GM19324 (cell line): ENCODE data around the gene GATA3.
"Not testable (repeated sequence)": the region's sequence is repeated elsewhere in the genome, so short reads cannot be mapped to it uniquely, and the experiment has no call there.

Source experiments
- ATAC-seq: cut with Tn5 transposase; IDR thresholded peaks from one replicate; pipeline ENCODE4 v1.9.1; 2021; ENCODE audit warnings: mild to moderate bottlenecking, moderate library complexity; ENCODE audit not compliant: unreplicated experiment, low FRiP score

GATA3 gene

DNA sequence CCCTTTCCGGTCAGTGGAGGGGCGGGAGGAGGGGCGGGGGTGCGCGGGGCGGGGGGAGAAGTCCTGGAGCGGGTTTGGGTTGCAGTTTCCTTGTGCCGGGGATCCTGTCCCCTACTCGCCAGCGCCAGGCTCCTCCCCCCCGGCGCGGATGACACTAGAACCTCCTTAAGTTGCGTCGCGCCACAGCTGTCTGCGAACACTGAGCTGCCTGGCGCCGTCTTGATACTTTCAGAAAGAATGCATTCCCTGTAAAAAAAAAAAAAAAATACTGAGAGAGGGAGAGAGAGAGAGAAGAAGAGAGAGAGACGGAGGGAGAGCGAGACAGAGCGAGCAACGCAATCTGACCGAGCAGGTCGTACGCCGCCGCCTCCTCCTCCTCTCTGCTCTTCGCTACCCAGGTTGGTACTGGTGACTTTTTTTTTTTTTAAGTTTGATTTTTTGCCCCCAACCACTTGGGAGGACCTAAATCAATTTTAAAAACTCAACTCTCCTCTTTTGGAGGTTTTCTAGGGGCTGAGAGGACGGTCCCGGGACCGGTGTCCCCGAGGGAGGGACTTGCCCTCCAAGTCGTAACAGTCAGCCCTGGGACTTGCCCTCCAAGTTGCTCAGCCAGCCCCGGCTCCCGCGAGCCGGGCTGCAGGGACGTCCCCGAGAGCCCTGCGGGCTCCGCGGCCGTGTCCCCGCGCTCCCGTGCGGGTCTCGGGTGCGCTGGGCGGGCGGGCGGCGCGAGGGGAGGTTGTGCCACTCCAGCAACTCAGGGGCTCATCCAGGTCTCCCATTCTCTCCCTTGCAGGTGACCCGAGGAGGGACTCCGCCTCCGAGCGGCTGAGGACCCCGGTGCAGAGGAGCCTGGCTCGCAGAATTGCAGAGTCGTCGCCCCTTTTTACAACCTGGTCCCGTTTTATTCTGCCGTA, at the start of gene GATA3:
Gene GATA3, plus strand, starts transcription at position 195 of the 914 bp plus-strand sequence. CDS start 968 bp downstream, outside the sequence.
- ATAC-seq: peak; percentile 59

GRCh38 chr10:8006274-8006999, 48.1 kb upstream of the GATA3 start:
- ATAC-seq: peak; percentile 86

DNA sequence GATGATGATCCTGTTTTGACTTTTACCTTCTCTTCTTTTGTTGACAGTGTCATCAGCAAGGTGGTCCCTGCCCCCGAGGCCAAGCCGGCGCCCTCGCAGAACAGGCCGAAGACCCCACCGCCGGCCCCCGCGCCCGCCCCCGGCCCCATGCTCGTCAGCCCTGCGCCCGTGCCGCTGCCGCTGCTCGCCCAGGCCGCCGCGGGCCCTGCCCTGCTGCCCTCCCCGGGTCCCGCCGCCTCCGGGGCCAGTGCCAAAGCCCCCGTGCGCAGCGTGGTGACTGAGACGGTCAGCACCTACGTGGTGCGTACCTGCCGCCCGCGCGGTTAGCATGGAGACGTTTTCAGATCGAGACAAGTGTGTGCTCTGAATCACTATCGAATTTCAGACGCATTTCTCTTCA, 45.5 kb upstream of the GATA3 start:
- no peak for ATAC-seq

GRCh38 chr10:8013006-8013405, 41.5 kb upstream of the GATA3 start:
- ATAC-seq: no peak

GRCh38 chr10:8013619-8014018, 40.9 kb upstream of the GATA3 start:
- no peak for ATAC-seq

GRCh38 chr10:8014649-8015048, 39.8 kb upstream of the GATA3 start:
- ATAC-seq: no peak

GRCh38 chr10:8017277-8017676, 37.2 kb upstream of the GATA3 start:
- no peak for ATAC-seq

GRCh38 chr10:8023321-8023720, 31.2 kb upstream of the GATA3 start:
- no peak for ATAC-seq

DNA sequence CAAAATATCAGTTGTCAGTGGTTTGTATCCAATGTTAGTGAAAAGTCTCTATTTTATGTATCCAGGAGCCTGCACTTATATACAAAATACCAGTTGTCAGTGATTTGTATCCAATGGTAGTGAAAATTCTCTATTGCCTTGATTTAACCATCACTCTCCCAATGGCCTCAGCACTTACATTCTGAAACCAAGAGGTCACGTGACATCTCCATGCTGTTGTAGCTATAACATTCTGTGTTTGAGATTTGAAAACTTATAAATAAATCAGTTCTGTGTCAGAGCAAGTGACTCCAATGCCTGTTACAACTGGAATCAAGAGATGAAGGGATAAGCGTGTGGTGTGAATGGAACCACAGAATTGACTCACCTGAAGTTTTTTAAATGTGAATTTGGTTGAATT, 30.6 kb upstream of the GATA3 start:
- no peak for ATAC-seq

GRCh38 chr10:8026349-8027259, 27.9 kb upstream of the GATA3 start:
- ATAC-seq: peak; percentile 59

DNA sequence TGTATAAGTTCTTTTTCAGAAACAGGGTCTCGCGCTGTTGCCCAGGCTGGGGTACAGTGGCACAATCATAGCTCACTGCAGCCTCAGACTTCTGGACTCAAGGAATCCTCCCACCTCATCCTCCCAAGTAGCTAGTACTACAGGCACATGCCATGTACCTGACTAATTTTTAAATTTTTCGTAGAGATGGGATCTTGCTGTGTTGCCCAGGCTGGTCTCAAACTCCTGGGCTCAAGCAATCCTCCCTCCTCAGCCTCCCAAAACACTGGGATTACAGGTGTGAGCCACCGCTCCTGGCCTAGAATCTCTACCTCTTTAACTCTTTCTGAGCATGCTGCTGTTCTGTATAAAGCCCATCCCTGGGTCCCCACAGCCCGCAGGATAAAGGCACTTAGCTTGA, 23.3 kb upstream of the GATA3 start:
- not testable (repeated sequence) for ATAC-seq

- ATAC-seq: no peak
These were observed 21.9 kb upstream of the GATA3 start for GRCh38 chr10:8032558-8032957.

GRCh38 chr10:8033812-8034465, 20.5 kb upstream of the GATA3 start:
- no peak for ATAC-seq

DNA sequence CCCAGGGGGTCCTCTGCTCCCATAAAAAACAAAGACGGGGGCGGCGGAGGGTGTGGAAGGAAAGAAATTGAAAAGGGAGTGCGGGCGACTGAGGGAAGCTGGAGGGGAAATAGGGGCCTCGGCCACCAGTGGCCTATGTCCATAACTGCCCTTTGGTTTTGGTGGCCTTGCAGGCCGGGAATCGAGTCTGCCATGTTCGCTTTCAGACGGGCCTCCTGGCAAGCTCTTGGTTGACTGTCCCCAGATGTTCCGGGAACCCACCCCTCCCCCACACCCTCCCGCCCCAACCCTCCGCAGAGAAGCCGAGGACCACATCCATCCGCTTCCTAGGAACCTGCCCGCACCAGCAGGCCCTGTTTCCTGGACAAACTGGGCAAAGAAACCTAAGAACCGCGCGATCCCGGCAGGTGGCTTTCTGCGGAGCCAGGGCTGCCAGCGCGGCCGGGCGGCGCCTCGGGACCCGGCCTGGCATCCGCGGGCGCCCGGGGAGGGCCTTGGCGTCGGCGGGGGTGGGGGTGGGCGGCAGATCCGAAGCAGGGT, 20.0 kb upstream of the GATA3 start:
- ATAC-seq: no peak

GRCh38 chr10:8035006-8035640, 19.4 kb upstream of the GATA3 start:
- ATAC-seq: no peak

DNA sequence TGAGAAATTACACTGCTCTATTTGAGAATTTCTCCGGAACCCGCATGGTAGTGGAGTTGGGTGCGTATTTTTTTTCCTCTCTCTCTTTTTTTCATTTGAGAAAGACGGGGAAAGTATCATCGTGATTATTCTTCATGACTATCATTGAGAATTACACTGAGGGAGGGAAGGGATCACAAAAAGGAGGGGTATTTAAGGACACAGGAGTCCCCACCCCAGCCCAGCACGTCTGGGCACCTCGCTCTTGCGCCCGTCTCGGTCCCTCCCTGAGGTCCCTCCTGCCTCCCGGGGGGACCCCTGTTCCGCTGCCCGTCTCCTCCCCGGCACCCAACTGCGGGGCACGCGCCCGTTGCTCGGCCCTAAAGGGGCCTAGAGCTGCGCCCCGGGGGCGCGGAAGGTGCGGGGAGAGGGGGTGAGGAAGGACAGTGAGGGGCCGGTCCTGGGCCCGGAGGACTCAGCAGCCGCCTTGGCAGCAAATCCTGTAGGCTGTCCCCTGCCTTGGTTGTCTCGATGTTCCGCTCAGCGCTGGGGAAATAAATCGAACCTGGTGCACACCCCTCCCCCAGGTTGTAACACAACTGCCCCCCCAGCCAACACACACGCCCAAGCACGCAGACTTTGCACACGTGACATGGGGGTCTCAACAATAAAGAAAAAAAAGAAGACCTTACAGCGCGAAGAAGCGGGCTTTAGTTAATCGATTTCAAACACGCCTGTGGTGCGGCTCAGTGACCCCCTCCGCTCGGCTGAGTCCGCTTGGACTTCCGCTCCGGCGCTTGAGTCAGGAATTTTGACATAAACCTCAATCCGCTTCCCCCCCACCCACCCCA, 18.6 kb upstream of the GATA3 start:
- no peak for ATAC-seq

DNA sequence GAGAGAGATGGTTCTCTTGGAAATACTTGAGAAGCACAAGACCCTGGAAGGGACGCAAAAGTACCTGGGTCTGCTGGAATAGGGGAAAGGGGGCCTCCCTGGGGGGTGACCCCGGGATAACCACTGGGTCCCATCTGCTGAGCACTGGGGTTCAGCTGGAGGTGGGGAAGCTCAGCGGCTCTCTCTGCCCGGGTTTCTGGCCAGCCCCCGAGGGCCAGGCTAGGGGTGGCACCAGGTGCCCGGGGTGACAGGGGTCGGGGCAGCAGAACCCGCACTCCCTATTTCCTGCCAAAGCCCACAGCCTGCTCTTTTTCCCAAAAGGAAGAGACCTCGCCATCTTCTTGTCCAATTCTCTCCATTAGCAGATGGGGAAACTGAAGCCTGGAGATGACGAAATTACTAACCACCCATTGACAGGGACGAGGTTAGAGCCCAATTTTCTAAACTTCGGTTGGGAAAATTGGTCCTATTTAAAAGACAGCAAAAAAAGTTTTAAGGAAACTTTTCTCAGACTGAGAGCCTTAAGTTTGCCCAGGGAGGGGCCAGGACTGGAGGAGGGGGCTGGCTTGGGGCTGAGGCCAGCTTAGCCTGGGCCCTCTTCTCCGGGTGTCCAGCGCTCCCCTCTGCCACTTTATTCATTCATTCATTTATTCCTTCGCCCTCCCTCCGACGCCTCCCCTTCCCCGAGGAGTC, 17.8 kb upstream of the GATA3 start:
- no peak for ATAC-seq
